Left colon (tissue), 2 donors: ENCODE measurements around the gene OVOL1. TPM values are rescaled to one million over a fixed set of nuclear protein-coding genes. Genes with fewer than 3 reads are reported as not detected.

ENCODE experiments used
- ATAC-seq: fragments of 200-7000 bp; cut with Tn5 transposase; one replicate; pipeline ENCODE4 v1.9.1; 2020; ENCODE audit warnings: mild to moderate bottlenecking, moderate library complexity
- DNase-seq, 2 donors: peaks; one replicate each; pipeline ENCODE4 v3.0.0-alpha.2; 2020
- intact Hi-C, 2 donors: fragments of 100-400 bp; cut with DNase I in 1 of 2; cut with micrococcal nuclease in 1 of 2; formaldehyde crosslinking; loops; one replicate each; pipeline versions ENCODE4 v1.11.2 to v1.14.0; 2022; cut with DNase I, micrococcal nuclease
- total RNA-seq, 2 donors: library from RNA; stranded (reverse); fragmentation: NEBNext Ultra II Directional; extraction: Animal tissue kit (Norgen Biotek cat#: 25700); gene quantifications; one replicate each; pipeline ENCODE4 v1.2.1, GENCODE V29; 2021
- donor health status: DM: no; HTN: no; CAD: no.
- donor health status: DM: yes; HTN: yes; CAD: no.

OVOL1 gene
- total RNA-seq, 2 donors from 2014 or later, result 29.5 to 35.9 TPM

DNA sequence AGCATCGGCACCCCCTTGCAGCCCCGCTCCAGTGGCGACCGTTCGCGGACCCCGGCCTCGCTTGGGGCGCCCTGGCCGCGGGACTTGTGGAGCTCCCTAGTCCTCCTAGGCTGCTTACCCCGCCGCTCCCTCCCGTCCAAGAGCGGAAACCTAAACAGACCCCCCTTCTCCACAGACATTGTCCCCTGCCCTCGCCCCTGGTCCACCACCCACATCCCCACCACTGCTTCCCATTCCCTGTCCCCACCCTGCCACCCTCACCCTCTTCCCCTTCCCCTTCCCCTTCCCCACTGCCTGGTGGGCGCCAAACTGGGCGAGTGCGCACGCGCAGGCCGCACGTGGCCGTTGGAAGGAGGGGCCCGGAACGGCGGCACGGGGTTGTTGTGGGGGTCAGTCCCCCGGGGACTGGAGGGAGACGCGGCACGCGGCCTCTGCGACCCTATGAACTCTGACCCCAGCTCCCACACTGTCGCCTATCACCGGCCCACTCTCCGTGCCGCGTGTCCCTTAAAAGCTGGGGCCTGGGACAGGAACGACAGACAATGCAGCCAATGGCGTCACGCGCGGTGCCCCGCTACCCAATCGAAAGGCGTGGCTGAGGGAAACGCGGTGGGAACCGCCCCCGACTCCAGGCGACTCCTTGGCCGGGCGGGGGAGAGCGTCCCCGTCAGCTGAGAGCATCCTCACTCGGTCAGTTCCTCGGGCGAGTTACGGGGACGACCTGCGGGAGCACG, 46.6 kb downstream of the OVOL1 start, which contains the start of gene SNX32:
Gene SNX32 (plus strand): TSS at position 667 of the 734 bp plus-strand sequence. CDS start 103 bp downstream, outside the sequence.
- intact Hi-C loops, result no loop called here
- ATAC-seq (peak; percentile 100), DNase-seq (peak; percentile 94 to 96)

DNA sequence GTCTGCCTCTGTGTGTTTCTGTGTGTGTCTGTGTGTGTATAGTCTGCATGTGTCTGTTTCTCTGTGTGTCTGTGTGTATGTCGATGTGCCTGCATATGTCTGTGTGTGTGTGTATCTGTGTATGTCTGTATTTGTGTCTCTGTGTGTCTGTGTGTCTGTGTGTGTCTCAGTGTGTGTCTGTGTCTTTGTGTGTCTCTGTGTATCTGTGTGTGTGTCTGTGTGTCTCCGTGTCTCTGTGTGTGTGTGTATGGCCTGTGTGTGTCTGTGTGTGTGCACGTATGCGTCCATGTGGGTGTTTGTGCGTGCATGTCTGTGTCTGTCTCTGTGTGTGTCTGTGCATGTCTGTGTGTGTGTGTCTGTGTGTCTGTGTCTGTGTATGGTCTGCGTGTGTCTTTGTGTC, 47.3 kb downstream of the OVOL1 start:
- intact Hi-C loops, result no loop called here
- DNase-seq, result no peak
- peak; percentile 5 for ATAC-seq

DNA sequence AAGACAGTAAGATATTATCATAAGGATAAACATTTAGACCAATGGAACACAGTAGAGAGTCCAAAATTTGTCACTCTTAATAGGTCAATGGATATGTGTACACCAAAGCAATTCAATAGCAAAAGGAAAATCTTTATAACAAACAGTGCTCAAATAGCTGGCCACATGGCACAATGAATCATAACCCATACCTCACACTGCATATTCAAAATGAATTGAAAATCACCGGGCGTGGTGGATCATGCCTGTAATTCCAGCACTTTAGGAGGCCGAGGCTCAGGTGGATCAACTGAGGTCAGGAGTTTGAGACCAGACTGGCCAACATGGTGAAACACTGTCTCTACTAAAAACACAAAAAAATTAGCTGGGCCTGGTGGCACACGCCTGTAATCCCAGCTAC, 55.3 kb downstream of the OVOL1 start:
- DNase-seq (no peak), ATAC-seq (peak; percentile 23)
- intact Hi-C loops, result no loop called here

DNA sequence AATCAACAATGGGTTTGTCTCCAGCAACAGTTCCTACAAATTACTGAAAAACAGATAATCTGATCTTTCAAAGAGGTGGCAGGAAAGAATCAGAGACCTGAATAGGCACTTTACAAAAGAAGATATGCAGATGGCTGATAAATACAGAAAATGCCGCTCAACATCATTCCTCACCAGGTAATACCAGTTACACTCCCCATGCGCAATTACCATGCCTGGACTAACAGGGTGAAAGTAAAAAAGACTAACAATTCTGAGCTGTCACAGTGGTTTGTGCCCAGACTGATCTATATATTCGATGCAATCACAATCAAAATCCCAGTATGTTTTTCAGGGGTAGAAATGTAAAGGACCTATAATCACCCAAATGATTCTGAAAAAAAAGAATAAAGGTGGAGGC, 56.9 kb downstream of the OVOL1 start:
- DNase-seq (no peak), ATAC-seq (peak; percentile 24)
- intact Hi-C loops, result no loop called here

DNA sequence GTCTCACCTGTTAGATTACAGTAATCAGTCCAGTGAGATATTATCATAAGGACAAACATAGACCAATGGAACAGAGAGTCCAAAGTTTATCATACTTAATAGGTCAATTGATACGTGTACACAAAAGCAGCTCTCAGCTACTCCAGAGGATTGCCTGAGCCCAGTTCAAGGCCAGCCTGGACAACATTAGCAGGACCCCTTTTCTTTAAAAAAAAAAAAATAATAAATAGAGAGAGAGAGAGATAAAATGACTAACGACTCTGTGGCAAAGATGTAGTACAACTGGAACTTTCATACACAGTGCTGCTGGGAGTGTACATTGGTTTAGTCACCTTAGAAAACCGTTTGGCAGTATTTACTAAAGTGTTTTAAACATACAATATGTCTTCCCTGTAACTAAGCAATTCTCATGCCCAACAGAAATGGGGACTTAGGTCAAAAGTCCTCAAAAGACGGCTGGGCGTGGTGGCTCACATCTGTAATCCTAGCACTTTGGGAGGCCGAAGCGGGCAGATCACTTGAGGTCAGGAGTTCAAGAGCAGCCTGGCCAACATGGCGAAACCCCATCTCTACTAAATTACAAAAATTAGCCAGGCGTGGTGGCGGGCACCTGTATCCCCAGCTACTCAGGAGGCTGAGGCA, 57.5 kb downstream of the OVOL1 start:
- ATAC-seq, result peak; percentile 74
- intact Hi-C loops, result no loop called here
- peak in 1 of 2 donors; percentile 56 for DNase-seq

Other genes starting within 250 kb of the OVOL1 start
- gene LTBP3, start 228.7 kb upstream of the OVOL1 start, total RNA-seq, result 10 to 100 TPM; 24.9 to 42.9 TPM
- 10 to 100 TPM; 15.4 to 18.5 TPM for gene ZNRD2, start 216.6 kb upstream of the OVOL1 start, total RNA-seq
- 10 to 100 TPM; 24.4 to 33.8 TPM for gene FAM89B, start 214.5 kb upstream of the OVOL1 start, total RNA-seq
- gene EHBP1L1, start 211.0 kb upstream of the OVOL1 start, total RNA-seq, result 10 to 100 TPM; 78.7 to 89.7 TPM
- gene KCNK7, start 191.3 kb upstream of the OVOL1 start, total RNA-seq, result 1 to 10 TPM in 1 of 2 donors, under 1 TPM in 1; 0.40 to 1.3 TPM
- gene MAP3K11, start 172.8 kb upstream of the OVOL1 start, total RNA-seq, result 100 to 1,000 TPM in 1 of 2 donors, 10 to 100 TPM in 1; 94.7 to 101 TPM
- gene PCNX3, start 171.3 kb upstream of the OVOL1 start, total RNA-seq, result 10 to 100 TPM; 47.8 to 56.0 TPM
- gene SIPA1, start 149.0 kb upstream of the OVOL1 start, total RNA-seq, result 10 to 100 TPM; 25.5 to 34.3 TPM
- 10 to 100 TPM; 57.6 to 62.9 TPM for gene RELA, start 124.1 kb upstream of the OVOL1 start, total RNA-seq
- 10 to 100 TPM; 70.8 to 72.3 TPM for gene KAT5, start 74.8 kb upstream of the OVOL1 start, total RNA-seq
- gene RNASEH2C, start 66.3 kb upstream of the OVOL1 start, total RNA-seq, result 10 to 100 TPM; 23.7 to 31.2 TPM
- 10 to 100 TPM; 21.7 to 22.4 TPM for gene AP5B1, start 6.1 kb upstream of the OVOL1 start, total RNA-seq
- 1 to 10 TPM; 1.6 to 3.8 TPM for gene SNX32, start 46.9 kb downstream of the OVOL1 start, total RNA-seq
- gene CFL1, start 71.1 kb downstream of the OVOL1 start, total RNA-seq, result 1,000 to 10,000 TPM; 1,740 to 2,016 TPM
- gene MUS81, start 73.4 kb downstream of the OVOL1 start, total RNA-seq, result 10 to 100 TPM; 55.7 to 63.4 TPM
- gene EFEMP2, start 85.7 kb downstream of the OVOL1 start, total RNA-seq, result 10 to 100 TPM in 1 of 2 donors, 1 to 10 TPM in 1; 4.5 to 21.4 TPM
- gene CTSW, start 92.8 kb downstream of the OVOL1 start, total RNA-seq, result 1 to 10 TPM; 1.5 to 2.4 TPM
- gene FIBP, start 101.4 kb downstream of the OVOL1 start, total RNA-seq, result 10 to 100 TPM; 47.7 to 49.6 TPM
- 1 to 10 TPM; 7.1 to 8.6 TPM for gene CCDC85B, start 103.6 kb downstream of the OVOL1 start, total RNA-seq
- gene FOSL1, start 113.3 kb downstream of the OVOL1 start, total RNA-seq, result 1 to 10 TPM; 1.1 to 1.8 TPM
- gene C11orf68, start 132.0 kb downstream of the OVOL1 start, total RNA-seq, result 10 to 100 TPM; 18.6 to 29.3 TPM
- gene DRAP1, start 132.4 kb downstream of the OVOL1 start, total RNA-seq, result 10 to 100 TPM; 47.3 to 53.4 TPM
- gene TSGA10IP, start 158.4 kb downstream of the OVOL1 start, total RNA-seq, result not detected
- gene SART1, start 174.7 kb downstream of the OVOL1 start, total RNA-seq, result 10 to 100 TPM; 41.1 to 46.4 TPM
- 10 to 100 TPM; 21.6 to 31.3 TPM for gene EIF1AD, start 215.1 kb downstream of the OVOL1 start, total RNA-seq
- 100 to 1,000 TPM; 103 to 111 TPM for gene BANF1, start 215.4 kb downstream of the OVOL1 start, total RNA-seq
- gene CST6, start 224.9 kb downstream of the OVOL1 start, total RNA-seq, result not detected
- gene CATSPER1, start 239.4 kb downstream of the OVOL1 start, total RNA-seq, result under 1 TPM in 1 of 2 donors, not detected in 1; 0.39 TPM